AG04450 (cell line): Measurements from ENCODE around the gene OR51Q1. TPM values are rescaled to one million over a fixed set of nuclear protein-coding genes. Genes with fewer than 3 reads are reported as not detected.

ENCODE experiments used
- CTCF ChIA-PET: fragments of 300-600, 350-600 bp; formaldehyde crosslinking; extraction: SDS; loops from one replicate; lab custom pipeline; 2022; ENCODE audit warnings: antibody characterized with exemption, inconsistent platforms; lab: Charles Lee
- POLR2A ChIA-PET: fragments of 350-600 bp; formaldehyde crosslinking; extraction: SDS; loops from one replicate; lab custom pipeline; 2021; ENCODE audit warnings: antibody characterized with exemption, inconsistent platforms; lab: Yijun Ruan, JAX
- DNase-seq: peaks from one replicate; pipeline ENCODE4 v3.0.0-alpha.2; 2011; ENCODE audit warnings: low read depth, low spot score
- H3K27ac ChIP-seq: one replicate; pipeline ENCODE4 v1.5.1; 2012; ENCODE audit warnings: low read depth, low read length, control low read depth
- H3K27me3 ChIP-seq: one replicate; pipeline ENCODE4 v1.6.0; 2012; ENCODE audit warnings: low read length; ENCODE audit not compliant: control insufficient read depth, insufficient read depth
- H3K4me3 ChIP-seq: 2 replicates; pipeline ENCODE4 v1.5.1; 2011; ENCODE audit warnings: mild to moderate bottlenecking, low read depth, low read length, control low read depth
- H3K9me3 ChIP-seq: 2 replicates; pipeline ENCODE4 v1.5.1; 2012; ENCODE audit warnings: low read length; ENCODE audit not compliant: control insufficient read depth, insufficient read depth
- polyA plus RNA-seq: library from polyadenylated mRNA; depleted of rRNA; stranded (reverse); fragments of >200 nt; gene quantifications from 2 replicates; pipeline ENCODE4 v1.2.3, GENCODE V29; 2011
- TF ChIP-seq, protein P1 (sequence below): IDR thresholded peaks from 2 replicates; pipeline ENCODE4 v1.5.1; 2011; ENCODE audit warnings: low read depth, low read length, control low read depth, inconsistent platforms

Gene OR51Q1
- polyA plus RNA-seq, 1 experiment = not detected

DNA sequence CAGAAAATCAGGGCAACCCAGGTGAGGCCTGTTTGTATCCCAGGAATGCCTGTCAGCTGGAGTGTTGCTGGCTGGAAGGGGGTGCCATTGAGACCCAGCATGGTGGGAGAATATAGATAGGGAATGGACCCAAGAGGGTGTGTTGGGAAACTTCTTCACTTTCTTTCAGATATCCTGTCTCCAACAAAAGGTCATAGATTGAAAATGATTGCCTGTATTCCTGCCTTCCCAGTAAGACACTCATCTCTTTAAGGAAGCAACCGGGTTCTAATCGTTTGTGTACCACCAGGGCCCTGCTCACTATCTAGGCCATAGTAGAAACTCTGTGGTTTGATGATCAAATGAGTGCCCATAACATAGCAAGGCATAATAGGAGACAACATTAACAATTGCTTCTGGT lies 19.5 kb downstream of the OR51Q1 start, which contains the start of gene OR51I1:
TSS of gene OR51I1 (minus strand) at position 101 of the 400 bp plus-strand sequence. CDS start at position 101, 0 bp downstream.
- TF ChIP-seq, protein P1, sequence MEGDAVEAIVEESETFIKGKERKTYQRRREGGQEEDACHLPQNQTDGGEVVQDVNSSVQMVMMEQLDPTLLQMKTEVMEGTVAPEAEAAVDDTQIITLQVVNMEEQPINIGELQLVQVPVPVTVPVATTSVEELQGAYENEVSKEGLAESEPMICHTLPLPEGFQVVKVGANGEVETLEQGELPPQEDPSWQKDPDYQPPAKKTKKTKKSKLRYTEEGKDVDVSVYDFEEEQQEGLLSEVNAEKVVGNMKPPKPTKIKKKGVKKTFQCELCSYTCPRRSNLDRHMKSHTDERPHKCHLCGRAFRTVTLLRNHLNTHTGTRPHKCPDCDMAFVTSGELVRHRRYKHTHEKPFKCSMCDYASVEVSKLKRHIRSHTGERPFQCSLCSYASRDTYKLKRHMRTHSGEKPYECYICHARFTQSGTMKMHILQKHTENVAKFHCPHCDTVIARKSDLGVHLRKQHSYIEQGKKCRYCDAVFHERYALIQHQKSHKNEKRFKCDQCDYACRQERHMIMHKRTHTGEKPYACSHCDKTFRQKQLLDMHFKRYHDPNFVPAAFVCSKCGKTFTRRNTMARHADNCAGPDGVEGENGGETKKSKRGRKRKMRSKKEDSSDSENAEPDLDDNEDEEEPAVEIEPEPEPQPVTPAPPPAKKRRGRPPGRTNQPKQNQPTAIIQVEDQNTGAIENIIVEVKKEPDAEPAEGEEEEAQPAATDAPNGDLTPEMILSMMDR = no peak
- CTCF ChIA-PET = no interaction called here
- no peaks in the 10 kb centered on the region for H3K27me3 ChIP-seq
- H3K27ac ChIP-seq = no peak within 1 kb of the TSS
- H3K9me3 ChIP-seq = no peaks in the 10 kb centered on the region
- H3K4me3 ChIP-seq = no peak within 1 kb of the TSS
- POLR2A ChIA-PET = no interaction called here
- no peak for DNase-seq

DNA sequence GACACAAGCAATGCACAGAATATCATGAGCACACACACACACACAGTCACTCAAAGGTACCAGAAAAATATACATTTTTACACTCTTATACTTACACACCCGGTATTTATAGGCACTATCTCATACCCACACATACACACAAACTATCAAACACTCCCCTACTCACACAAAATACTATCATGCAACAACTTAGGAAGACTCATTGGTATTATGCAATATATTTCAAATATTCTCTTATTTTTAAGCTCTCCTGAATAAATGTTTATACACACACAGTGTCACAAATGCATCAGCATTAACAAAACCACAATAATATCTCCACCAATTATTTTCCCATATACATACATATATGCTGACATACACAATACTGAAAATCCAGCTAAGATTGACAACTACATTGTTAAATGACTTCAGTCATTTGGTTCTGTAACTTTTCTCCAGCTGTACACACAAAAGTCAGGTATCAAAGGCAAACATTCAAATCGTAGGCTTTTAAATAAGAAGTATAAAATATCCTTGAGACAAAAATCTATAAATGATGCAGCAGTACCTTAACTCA lies 22.0 kb downstream of the OR51Q1 start:
- ChIA-PET CTCF (no interaction called here), POLR2A (no interaction called here)
- H3K27ac ChIP-seq = no peak overlapping the region
- H3K4me3 ChIP-seq = no peak overlapping the region
- no peaks in the 10 kb centered on the region for H3K27me3 ChIP-seq
- DNase-seq = no peak
- TF ChIP-seq, protein P1 = no peak
- H3K9me3 ChIP-seq = no peaks in the 10 kb centered on the region

DNA sequence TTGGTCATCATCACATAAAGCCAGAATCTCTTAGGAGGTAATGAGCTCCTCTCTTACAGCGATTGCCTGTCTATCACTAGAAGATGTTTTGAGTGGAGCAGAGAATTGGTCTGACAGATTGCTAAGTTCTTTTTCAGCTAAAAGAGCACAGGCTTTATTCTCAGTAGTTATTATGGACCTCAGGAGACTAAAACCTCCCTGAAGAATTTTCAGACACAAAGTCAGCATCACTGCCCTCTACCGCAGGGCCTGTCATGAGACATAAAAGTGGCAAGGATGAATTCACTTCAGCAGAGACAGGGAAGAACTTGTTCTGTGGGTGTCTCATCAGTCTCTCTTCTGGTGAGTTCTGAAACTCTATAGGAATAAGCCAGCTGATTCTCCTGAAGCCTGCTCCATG lies 27.1 kb downstream of the OR51Q1 start, which contains the start of gene OR51I2:
TSS of gene OR51I2 (plus strand) at position 301 of the 400 bp plus-strand sequence. CDS start 4,166 bp downstream, outside the sequence.
- DNase-seq = no peak
- Histone ChIP-seq H3K4me3 (no peak within 1 kb of the TSS), H3K27ac (no peak within 1 kb of the TSS), H3K9me3 (no peaks in the 10 kb centered on the region), H3K27me3 (no peaks in the 10 kb centered on the region)
- ChIA-PET CTCF (no interaction called here), POLR2A (no interaction called here)
- TF ChIP-seq, protein P1 = no peak

DNA sequence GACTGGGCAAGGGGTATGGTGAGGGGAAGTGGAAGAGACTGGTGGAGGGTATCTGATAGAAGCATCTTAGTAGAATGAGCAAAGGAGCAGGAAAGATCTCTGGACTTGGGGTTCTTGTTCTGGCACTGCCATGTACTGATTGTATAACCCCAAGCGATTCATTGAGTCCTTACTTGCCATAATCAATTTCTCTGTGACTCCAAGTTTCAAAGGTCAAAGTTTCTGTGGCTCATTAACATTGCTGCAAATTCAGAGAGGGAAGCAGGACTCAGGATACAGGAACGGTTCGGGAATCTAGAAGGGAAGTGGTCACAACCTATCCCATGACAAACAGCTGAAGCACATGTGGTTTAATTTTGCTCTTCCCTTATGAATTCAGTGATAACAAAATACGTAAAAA lies 27.5 kb downstream of the OR51Q1 start:
- Histone ChIP-seq H3K27ac (no peak overlapping the region), H3K27me3 (no peaks in the 10 kb centered on the region), H3K9me3 (no peaks in the 10 kb centered on the region), H3K4me3 (no peak overlapping the region)
- ChIA-PET POLR2A (no interaction called here), CTCF (no interaction called here)
- DNase-seq = no peak
- TF ChIP-seq, protein P1 = no peak

DNA sequence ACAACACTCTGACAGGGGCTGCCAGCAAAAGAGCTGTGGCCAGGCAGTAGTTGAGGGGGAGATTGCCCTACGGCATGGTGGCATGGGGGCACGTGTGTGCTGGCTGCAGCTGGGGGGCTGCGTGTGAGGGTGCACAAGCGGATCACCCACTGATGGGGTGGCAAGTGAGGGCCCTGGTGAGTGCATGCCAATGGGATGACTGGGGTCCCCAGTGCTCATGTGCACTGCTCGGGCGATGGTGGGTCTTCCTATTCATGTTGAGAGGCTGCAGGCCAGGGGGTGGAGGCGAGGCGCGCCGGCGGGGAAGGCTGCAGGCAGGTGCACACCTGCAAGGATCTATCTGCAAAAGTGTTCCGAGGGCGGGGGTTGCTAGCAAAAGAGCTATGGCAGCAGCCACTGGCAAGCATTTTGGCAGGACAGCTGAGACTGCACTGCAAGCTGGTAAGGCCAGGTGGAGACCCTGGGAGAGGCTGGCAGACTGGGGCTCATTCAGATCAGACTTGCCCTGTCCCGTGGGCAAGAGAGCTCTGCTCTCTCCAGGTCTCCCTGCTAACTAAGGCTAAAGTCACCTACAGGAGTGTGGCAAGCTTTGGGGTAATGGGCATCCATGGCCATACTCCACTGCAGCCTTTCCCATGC lies 39.2 kb downstream of the OR51Q1 start:
- no peak for DNase-seq
- no peak overlapping the region for H3K27ac ChIP-seq
- H3K9me3 ChIP-seq = no peaks in the 10 kb centered on the region
- TF ChIP-seq, protein P1 = no peak
- no peak overlapping the region for H3K4me3 ChIP-seq
- ChIA-PET CTCF (no interaction called here), POLR2A (no interaction called here)
- H3K27me3 ChIP-seq = no peaks in the 10 kb centered on the region
